ENCODE data around the gene TSPAN3. TPM values are rescaled to one million over a fixed set of nuclear protein-coding genes. Genes with fewer than 3 reads are reported as not detected.

Gene TSPAN3
- total RNA-seq, 1 donor from 2014 or later, result 223 TPM

DNA sequence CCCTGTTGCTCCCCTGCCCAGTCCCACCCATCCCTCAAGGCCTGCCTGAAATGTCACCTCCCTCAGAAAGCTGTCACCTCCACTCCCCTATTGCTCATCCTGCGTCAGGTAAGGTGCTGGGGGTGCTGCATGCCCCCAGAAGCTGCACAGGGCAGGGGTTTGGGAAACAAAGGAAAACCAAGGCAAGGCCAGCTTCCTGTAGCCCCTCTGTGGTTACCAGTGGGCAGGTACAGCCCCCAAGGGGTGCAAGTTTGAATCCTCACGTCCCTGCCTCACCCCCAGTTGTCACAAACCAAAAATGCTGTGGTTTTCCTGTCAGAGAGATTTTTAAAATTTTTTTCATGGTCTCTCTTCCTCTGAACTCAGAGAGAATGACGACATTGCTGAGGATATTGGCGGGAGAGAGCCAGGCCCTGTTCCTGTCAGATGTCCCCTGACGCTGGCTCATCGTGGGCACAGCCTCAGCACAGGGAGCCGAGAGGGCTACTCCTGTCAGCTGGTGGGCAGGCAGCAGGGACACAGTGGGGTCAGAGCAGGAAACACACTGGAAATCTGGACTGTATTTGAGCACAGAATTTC is 49.0 kb downstream of the TSPAN3 start:
- Histone ChIP-seq H2AFZ (ENCODE audit: low read depth, low read length) (peak overlapping the region; percentile 68), H3K27me3 (ENCODE audit: insufficient read depth, low read length) (no peaks in the 10 kb centered on the region), H3K27ac (ENCODE audit: low read depth, low read length) (peak overlapping the region; percentile 7), H3K79me2 (ENCODE audit: insufficient read depth, low read length) (no peaks in the 10 kb centered on the region), H3K9ac (ENCODE audit: low read length) (peak overlapping the region; percentile 56), H3K9me3 (ENCODE audit: insufficient read depth, low read depth, low read length) (no peaks in the 10 kb centered on the region), H3K4me3 (ENCODE audit: insufficient read depth, low read depth, low read length) (no peak overlapping the region), H3K36me3 (ENCODE audit: insufficient read depth, low read length) (no peaks in the 10 kb centered on the region), H4K20me1 (ENCODE audit: insufficient read depth, low read length) (no peaks in the 10 kb centered on the region), H3K4me2 (ENCODE audit: low read length) (peak overlapping the region; percentile 67), H3K4me1 (ENCODE audit: insufficient read depth, low read length) (peaks cover 19% of the 10 kb centered on the region)
- no peak overlapping the region for H3K4me3 Mint-ChIP-seq (ENCODE audit: unreplicated experiment)
- H3K9me3 Mint-ChIP-seq (ENCODE audit: unreplicated experiment), result no peaks in the 10 kb centered on the region
- H3K4me1 Mint-ChIP-seq (ENCODE audit: low read depth, unreplicated experiment), result peaks cover 14% of the 10 kb centered on the region
- TF ChIP-seq, protein P1, sequence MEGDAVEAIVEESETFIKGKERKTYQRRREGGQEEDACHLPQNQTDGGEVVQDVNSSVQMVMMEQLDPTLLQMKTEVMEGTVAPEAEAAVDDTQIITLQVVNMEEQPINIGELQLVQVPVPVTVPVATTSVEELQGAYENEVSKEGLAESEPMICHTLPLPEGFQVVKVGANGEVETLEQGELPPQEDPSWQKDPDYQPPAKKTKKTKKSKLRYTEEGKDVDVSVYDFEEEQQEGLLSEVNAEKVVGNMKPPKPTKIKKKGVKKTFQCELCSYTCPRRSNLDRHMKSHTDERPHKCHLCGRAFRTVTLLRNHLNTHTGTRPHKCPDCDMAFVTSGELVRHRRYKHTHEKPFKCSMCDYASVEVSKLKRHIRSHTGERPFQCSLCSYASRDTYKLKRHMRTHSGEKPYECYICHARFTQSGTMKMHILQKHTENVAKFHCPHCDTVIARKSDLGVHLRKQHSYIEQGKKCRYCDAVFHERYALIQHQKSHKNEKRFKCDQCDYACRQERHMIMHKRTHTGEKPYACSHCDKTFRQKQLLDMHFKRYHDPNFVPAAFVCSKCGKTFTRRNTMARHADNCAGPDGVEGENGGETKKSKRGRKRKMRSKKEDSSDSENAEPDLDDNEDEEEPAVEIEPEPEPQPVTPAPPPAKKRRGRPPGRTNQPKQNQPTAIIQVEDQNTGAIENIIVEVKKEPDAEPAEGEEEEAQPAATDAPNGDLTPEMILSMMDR (IDR thresholded peaks at IDR 0.05; ENCODE audit: insufficient read depth, low read depth, low read length), result no peak
- no peak for TF ChIP-seq EZH2 (IDR thresholded peaks at IDR 0.05; ENCODE audit: insufficient read depth, low read length)
- peak overlapping the region; percentile 83 for H3K27ac Mint-ChIP-seq (ENCODE audit: unreplicated experiment)
- peaks cover 23% of the 10 kb centered on the region for H3K27me3 Mint-ChIP-seq (ENCODE audit: low read depth, unreplicated experiment)
- no peak for FAIRE-seq
- peaks cover 2% of the 10 kb centered on the region for H3K36me3 Mint-ChIP-seq (ENCODE audit: low read depth, unreplicated experiment)
- peak; percentile 55 for DNase-seq (ENCODE audit: low read depth)

DNA sequence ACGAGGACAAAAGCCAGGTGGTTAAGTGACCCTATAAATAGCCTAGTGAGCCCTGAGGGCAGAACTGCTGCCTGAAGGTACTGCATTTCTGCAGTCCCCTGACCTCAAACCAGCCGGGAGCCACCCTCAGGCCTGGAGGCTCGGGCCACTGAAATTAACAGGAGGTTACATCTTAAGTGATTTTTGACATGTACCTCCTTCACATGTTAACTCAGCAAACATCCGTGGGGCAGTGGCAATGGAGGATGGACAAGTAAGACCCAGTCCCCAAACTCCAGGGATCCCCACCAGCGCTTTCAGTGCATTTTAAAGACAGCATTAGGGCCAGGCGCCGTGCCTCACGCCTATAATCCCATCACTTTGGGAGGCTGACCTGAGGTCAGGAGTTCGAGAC is 49.8 kb downstream of the TSPAN3 start:
- FAIRE-seq, result no peak
- Mint-ChIP-seq H3K4me1 (ENCODE audit: low read depth, unreplicated experiment) (peaks cover 16% of the 10 kb centered on the region), H3K27ac (ENCODE audit: unreplicated experiment) (no peak overlapping the region), H3K27me3 (ENCODE audit: low read depth, unreplicated experiment) (peaks cover 24% of the 10 kb centered on the region), H3K9me3 (ENCODE audit: unreplicated experiment) (no peaks in the 10 kb centered on the region), H3K4me3 (ENCODE audit: unreplicated experiment) (no peak overlapping the region), H3K36me3 (ENCODE audit: low read depth, unreplicated experiment) (peaks cover 2% of the 10 kb centered on the region)
- Histone ChIP-seq H3K4me3 (ENCODE audit: insufficient read depth, low read depth, low read length) (no peak overlapping the region), H3K27me3 (ENCODE audit: insufficient read depth, low read length) (no peaks in the 10 kb centered on the region), H3K4me2 (ENCODE audit: low read length) (no peak overlapping the region), H3K9me3 (ENCODE audit: insufficient read depth, low read depth, low read length) (no peaks in the 10 kb centered on the region), H2AFZ (ENCODE audit: low read depth, low read length) (no peak overlapping the region), H4K20me1 (ENCODE audit: insufficient read depth, low read length) (no peaks in the 10 kb centered on the region), H3K79me2 (ENCODE audit: insufficient read depth, low read length) (no peaks in the 10 kb centered on the region), H3K4me1 (ENCODE audit: insufficient read depth, low read length) (peaks cover 19% of the 10 kb centered on the region), H3K9ac (ENCODE audit: low read length) (no peak overlapping the region), H3K27ac (ENCODE audit: low read depth, low read length) (no peak overlapping the region), H3K36me3 (ENCODE audit: insufficient read depth, low read length) (no peaks in the 10 kb centered on the region)
- DNase-seq (ENCODE audit: low read depth), result no peak
- TF ChIP-seq EZH2 (IDR thresholded peaks at IDR 0.05; ENCODE audit: insufficient read depth, low read length), result no peak
- TF ChIP-seq, protein P1 (IDR thresholded peaks at IDR 0.05; ENCODE audit: insufficient read depth, low read depth, low read length), result no peak

DNA sequence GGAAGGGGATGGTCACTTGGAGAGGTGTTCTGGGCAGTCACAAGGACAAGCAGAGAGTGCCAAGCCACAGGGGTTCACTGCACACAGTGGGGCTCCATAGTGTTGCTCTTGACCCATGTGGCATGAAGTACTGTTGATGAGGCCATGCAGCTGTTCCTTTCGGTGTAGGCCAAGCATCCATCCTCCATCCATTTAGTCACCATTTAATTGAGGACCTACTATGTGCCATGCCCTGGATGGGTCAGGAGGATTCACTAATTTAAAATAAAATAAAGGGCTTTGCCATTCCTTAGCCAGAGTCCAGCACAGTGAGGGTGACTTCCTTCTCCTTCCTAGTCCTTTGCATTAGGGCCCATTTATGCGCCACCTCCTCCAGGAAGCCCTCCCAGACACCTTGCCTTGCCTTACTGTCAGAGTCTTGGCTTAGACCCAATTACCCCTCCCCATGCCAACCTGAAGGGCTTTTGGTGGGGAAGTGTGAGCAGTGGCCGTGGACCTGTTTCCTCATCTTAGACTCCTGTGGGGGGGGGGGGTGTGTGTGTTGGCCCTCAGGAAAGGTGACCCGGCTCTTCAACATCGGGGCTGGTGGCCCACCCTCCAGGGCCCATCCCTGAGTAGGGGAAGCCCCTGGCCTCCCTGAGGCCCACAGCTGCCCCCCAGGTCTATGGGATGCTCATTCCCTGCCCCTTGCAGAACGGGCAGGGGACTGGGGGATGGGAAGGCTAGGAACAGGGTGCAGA is 50.4 kb downstream of the TSPAN3 start:
- Histone ChIP-seq H4K20me1 (ENCODE audit: insufficient read depth, low read length) (no peaks in the 10 kb centered on the region), H3K36me3 (ENCODE audit: insufficient read depth, low read length) (no peaks in the 10 kb centered on the region), H3K4me3 (ENCODE audit: insufficient read depth, low read depth, low read length) (no peak overlapping the region), H3K79me2 (ENCODE audit: insufficient read depth, low read length) (no peaks in the 10 kb centered on the region), H3K9me3 (ENCODE audit: insufficient read depth, low read depth, low read length) (no peaks in the 10 kb centered on the region), H3K9ac (ENCODE audit: low read length) (no peak overlapping the region), H3K4me1 (ENCODE audit: insufficient read depth, low read length) (peaks cover 19% of the 10 kb centered on the region), H2AFZ (ENCODE audit: low read depth, low read length) (no peak overlapping the region), H3K4me2 (ENCODE audit: low read length) (no peak overlapping the region), H3K27me3 (ENCODE audit: insufficient read depth, low read length) (no peaks in the 10 kb centered on the region), H3K27ac (ENCODE audit: low read depth, low read length) (no peak overlapping the region)
- DNase-seq (ENCODE audit: low read depth) (no peak), FAIRE-seq (no peak)
- Mint-ChIP-seq H3K27me3 (ENCODE audit: low read depth, unreplicated experiment) (peaks cover 22% of the 10 kb centered on the region), H3K36me3 (ENCODE audit: low read depth, unreplicated experiment) (peaks cover 2% of the 10 kb centered on the region), H3K4me3 (ENCODE audit: unreplicated experiment) (no peak overlapping the region), H3K9me3 (ENCODE audit: unreplicated experiment) (no peaks in the 10 kb centered on the region), H3K4me1 (ENCODE audit: low read depth, unreplicated experiment) (peaks cover 16% of the 10 kb centered on the region), H3K27ac (ENCODE audit: unreplicated experiment) (no peak overlapping the region)
- TF ChIP-seq EZH2 (IDR thresholded peaks at IDR 0.05; ENCODE audit: insufficient read depth, low read length), result no peak
- TF ChIP-seq, protein P1 (IDR thresholded peaks at IDR 0.05; ENCODE audit: insufficient read depth, low read depth, low read length), result no peak

Measured in astrocyte (in vitro differentiated cells and primary cell).